G401.6 (cell line): Measurements from ENCODE around the gene TNS1.

Experiments
- FAIRE-seq: peaks from 2 replicates; lab custom pipeline; 2012; peaks lifted over from hg19 to GRCh38; lab: Jason Lieb, UNC

TNS1 gene

DNA sequence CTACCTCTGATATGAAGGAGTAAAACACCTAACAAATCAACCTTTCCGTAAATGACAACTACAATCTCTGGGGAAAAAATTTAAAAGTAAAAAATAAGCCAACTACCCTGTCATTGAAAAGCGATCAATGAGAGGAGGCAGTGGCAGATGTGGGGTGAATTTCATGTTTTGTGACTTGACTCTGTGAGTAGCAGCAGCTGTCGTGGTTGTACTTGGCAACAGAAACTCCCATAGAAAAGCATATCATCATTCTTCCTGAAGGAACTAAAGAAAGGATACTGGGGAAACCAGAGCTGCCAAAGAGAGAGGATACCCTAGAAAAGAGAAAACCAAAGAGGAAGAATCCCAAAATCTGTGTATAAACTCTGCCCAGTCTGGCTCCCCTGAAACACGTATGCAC is 236.4 kb downstream of the TNS1 start:
- no peak for FAIRE-seq

DNA sequence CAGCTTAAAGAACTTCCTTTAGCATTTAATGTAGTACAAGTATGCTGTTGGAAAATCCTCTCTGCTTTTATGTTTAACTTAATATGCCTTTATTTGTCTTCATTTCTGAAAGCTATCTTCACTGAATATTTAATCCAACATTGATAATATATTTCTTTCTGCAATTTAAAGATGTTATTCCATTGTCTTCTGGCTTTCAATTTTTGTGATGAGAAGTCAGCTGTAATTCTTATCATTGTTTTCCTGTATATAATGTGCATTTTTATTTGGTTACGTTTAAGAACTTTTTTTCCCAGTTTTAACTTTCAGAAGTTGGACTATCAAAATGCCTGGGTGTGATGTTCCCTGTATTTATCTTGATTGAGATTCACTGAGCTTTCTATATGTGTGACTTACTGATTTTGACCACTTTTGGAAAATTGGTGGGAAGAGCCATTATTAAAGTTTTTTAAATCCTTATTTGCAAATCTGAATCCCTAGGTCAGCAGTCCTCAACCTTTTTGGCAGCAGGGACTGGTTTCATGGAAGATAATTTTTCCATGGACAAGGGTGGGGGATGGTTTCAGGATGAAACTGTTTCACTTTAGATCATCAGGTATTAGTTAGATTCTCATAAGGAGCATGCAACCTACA is 241.0 kb downstream of the TNS1 start:
- FAIRE-seq: no peak

DNA sequence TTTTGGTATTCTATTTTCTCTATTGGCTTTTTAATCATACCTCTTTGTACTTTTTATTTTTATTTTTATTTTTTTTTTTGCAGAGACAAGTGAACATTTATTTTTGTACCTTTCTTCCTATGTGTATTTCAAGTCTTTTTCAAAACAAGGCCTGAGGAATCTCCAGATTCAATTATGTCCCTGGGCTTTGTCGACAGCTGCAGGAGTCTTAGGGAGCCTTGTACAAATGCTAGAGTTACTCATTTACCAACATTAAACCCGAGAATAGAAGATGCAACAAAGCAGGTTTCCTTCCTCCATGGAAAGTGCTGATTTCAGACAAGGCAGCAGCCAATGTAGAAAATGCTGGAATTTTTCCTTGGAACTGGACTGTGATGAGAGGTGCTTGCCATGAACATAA is 242.8 kb downstream of the TNS1 start:
- no peak for FAIRE-seq

DNA sequence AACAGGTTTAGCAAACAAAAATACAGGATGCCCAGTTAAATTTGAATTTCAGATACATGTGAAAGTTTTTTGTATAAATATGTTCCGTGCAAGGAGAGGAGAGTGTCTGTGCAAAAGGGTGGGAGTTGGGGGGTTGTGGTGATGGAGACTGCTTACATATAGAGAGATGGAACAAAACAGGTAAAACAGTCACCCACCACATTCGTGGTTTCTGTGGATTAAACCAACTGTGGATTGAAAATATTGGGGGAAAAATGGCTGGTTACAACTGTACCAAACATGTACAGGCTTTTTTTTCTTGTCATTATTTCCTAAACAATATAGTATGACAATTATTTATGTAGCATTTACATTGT is 245.7 kb downstream of the TNS1 start:
- no peak for FAIRE-seq

DNA sequence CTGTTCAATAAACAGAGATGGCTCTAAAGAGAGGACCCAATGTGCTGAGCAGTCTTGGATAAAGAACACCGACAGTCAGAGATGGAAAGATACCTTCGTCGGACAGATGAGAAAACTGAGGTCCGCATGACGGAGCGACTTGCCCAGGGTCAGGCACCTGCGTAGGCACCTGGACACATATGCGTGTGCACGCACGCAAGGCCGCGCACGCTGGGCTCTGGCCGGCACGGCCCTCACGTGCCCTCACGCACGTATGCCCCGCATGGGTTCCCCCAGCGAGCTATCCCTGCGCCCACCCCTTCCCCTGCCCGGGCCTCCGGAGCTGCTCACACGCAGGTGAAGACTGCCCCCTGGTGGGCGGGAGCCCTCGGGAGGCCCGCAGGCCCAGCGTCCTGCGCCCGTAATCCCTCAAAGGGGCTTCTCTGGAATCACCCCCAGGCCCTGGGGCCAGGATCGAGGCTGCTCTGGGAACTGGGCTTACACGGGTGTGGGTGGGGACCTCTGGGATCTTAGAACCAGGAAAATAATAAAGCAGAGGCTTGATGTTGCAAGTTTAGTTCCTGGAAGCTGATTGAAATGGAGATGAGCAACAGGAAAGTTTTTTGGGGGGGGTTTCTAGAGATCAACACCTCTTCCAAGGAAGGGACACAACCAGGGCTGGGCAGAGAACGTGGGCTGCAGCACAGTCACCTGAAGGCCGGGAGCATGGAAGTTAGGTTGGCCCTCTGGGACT is 246.3 kb downstream of the TNS1 start:
- FAIRE-seq: no peak

DNA sequence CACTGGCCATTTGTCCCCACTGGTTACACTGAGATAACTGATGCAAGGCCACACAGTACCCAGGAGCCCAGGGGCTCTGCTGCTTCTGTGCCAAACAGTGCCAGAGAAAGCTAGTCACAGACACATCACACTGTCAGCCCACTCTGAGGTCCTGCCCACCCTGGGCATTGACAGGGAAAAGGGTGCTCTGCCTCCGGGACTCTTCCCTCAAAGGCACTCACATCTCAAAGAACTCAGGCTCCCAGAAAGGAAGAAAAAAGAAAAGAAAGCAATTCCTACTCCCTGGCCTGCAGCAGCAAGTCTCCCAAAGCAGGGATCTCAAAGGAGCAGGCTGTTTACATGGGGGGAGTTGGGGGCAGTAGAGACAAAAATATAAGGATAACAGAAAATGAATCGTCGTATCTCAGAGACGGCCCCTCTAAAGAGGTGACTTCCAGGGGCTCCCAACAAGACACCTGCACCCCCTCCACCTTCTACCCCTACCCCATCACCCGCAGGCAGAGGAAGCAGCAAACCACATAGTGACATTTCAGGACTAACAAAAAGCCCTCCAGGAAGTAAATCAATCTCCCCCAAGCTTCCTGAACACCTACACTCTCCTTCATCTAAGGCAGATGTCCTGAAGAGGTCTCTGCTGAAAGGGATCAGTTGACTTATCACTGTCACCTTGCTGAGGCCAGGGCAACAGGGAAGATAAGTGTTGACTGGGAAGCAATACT is 247.6 kb downstream of the TNS1 start:
- no peak for FAIRE-seq

DNA sequence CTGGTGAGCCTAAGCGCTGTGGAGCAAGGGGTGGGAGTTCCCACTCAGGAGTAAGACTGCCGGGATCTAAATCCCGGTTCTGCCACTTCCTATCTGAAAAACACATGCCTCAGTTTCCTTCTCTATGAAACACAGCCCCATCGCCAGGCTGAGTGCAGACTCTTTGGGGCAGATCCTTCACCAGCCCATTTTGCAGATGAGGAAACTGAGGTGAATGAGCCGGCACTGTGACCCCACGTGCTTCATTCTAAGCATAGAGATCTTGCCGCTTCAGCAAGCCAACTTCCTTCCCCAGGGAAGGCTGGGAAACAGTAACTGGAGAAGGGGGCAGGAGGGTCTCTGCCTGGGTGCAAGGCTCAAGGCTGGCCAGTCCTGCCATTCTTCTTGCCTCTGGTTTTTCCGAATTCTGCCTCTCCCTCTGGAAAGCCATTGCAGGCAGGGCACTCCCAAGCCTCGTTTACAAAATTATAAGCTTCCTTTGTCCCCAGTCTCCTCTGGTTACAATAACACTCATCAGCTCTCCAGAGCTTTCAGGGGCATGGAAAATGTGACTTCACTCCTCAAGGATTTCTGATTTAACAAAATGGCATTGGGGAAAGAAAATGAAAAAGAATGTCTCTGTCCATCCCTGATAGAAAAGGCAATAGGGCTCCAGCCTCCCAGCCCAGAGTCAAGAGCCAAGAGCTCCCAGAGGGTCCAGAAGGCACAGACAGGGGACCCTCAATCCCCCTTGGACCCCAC is 249.2 kb downstream of the TNS1 start:
- no peak for FAIRE-seq

DNA sequence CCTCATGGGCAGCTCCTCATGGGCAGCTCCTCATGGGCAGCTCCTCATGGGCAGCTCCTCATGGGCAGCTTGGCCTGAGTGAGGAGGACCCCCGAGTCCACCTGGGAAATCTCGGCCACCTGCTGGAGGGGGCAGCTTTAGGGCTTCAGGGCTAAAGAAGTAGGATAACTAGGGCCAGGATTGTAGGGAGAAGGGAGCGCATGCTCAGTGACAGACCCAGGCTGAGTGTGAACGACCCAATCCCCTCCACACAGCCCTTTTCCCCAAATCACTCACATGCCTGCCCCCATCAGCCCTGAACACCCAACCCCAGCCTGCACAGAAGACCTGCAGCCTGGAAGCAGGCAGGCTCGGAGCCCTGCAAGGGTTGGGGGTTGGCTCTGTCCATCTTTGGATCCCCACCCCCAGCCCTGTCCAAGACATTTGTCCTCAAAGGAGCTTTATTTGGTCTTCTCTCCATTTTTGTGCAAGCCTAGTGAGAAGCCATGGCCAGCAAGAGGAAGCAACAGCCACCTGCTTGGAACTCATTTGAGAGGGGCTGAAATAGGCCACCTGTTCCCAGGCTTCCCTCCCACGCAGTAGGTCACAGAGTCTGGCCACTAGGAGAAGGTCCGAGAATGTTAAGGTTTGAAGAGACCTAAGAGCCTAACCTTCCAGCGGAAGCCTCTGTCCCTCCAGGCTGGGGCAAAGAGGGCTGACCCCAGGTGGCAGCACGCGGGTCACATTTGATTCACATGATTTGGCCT is 249.9 kb downstream of the TNS1 start:
- FAIRE-seq: no peak

DNA sequence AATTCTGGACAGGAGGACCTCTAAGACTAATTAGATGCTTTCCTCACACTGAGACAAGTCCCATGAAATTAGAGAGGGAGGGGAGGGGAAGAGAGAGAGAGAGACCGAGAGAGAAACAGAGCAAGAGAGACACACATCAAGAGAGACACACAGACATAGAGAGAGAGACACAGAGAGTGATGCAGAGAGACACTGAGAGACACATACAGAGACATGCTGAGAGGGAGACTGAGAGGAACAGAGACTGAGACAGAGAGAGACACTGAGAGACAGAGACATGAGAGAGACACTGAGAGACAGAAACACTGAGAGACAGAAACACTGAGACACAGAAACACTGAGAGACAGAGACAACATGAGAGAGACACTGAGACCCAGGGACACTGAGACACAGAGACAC is 250.8 kb downstream of the TNS1 start:
- no peak for FAIRE-seq

DNA sequence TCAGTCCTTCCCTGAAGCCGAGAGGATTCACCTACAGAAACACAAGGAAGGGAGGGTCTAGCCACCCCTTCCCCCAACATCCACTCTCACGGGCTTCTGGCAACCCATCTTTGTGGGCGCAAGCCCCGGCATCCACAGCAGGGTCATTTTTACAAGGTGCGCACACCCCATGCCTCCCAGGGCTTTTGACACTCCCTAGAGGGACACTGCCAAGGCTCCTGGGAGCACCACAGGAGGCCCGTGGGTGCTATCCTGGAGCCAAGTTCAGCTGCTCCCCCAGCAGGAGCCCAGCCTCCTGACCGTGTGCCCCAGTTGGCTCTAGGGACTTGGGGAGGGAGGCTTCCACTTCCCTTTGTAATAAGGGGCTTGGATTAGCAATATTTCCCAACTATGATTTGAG is 251.6 kb downstream of the TNS1 start:
- no peak for FAIRE-seq
